AG04449 (cell line): Measurements from ENCODE around the gene CDKN1A.

Source experiments
- CTCF ChIA-PET: fragments of 350-600 bp; formaldehyde crosslinking; extraction: SDS; loops from one replicate; lab custom pipeline; 2021; ENCODE audit warnings: antibody characterized with exemption; lab: Yijun Ruan, JAX
- POLR2A ChIA-PET: fragments of 400-600, 350-600 bp; formaldehyde crosslinking; extraction: SDS; loops from one replicate; lab custom pipeline; 2020; ENCODE audit warnings: antibody characterized with exemption, inconsistent platforms; lab: Yijun Ruan, JAX
- DNase-seq: peaks from one replicate; pipeline ENCODE4 v3.0.0-alpha.2; 2010; ENCODE audit warnings: low read depth, low spot score
- H3K4me3 ChIP-seq: 2 replicates; pipeline ENCODE4 v1.5.1; 2011; ENCODE audit warnings: low read depth, mild to moderate bottlenecking, control low read depth, low read length
- CTCF ChIP-seq: IDR thresholded peaks from one replicate; pipeline ENCODE4 v1.5.1; 2011; ENCODE audit warnings: mild to moderate bottlenecking, moderate library complexity, low read length, control low read depth, inconsistent platforms; ENCODE audit not compliant: insufficient read depth; ENCODE audit errors: missing control alignments

The CDKN1A gene

GRCh38 chr6:36692861-36693702, 14.6 kb downstream of the CDKN1A start:
- no peak overlapping the region for H3K4me3 ChIP-seq
- ChIA-PET CTCF (interaction anchor here (0.8 to 1.8 kb wide), 3 partner anchors 14 to 78 kb away, joined by 3 to 8 read pairs (median 4); no protein-coding TSS in a partner anchor), POLR2A (no interaction called here)
- no peak for DNase-seq
- TF ChIP-seq CTCF: no peak

GRCh38 chr6:36694616-36695015, 16.1 kb downstream of the CDKN1A start:
- CTCF ChIA-PET: interaction anchor here (1.1 kb wide), 1 partner anchor 33 kb away, joined by 3 read pairs; no protein-coding TSS in a partner anchor

GRCh38 chr6:36695414-36695813, 16.9 kb downstream of the CDKN1A start:
- POLR2A ChIA-PET: no interaction called here
- H3K4me3 ChIP-seq: no peak overlapping the region
- no peak for DNase-seq
- CTCF ChIA-PET: interaction anchor here (1.1 to 1.2 kb wide), 3 partner anchors 13 to 64 kb away, joined by 3 to 4 read pairs (median 4); no protein-coding TSS in a partner anchor
- TF ChIP-seq CTCF: no peak

More at GRCh38 chr6:36694616-36695015, 16.1 kb downstream of the CDKN1A start:
- POLR2A ChIA-PET: no interaction called here
- DNase-seq: no peak
- no peak overlapping the region for H3K4me3 ChIP-seq
- no peak for TF ChIP-seq CTCF

- ChIA-PET POLR2A (interaction anchor here (0.6 kb wide), 1 partner anchor 89 kb away, joined by 3 read pairs; no protein-coding TSS in a partner anchor), CTCF (interaction anchor here (0.5 to 1.8 kb wide), 9 partner anchors 11 to 200 kb away, joined by 3 to 7 read pairs (median 4); no protein-coding TSS in a partner anchor)
- DNase-seq: no peak
- H3K4me3 ChIP-seq: no peak within 1 kb of the TSS
- TF ChIP-seq CTCF: no peak
Measured at GRCh38 chr6:36697481-36697903, 19.0 kb downstream of the CDKN1A start, which contains the start of gene RAB44. TSS of gene RAB44 (plus strand) at chr6:36697826. CDS start at chr6:36704236, 6,410 bp downstream.

GRCh38 chr6:36698196-36698595, 19.7 kb downstream of the CDKN1A start:
- DNase-seq: no peak
- H3K4me3 ChIP-seq: no peak overlapping the region
- ChIA-PET POLR2A (interaction anchor here (0.6 kb wide), 1 partner anchor 90 kb away, joined by 3 read pairs; no protein-coding TSS in a partner anchor), CTCF (interaction anchor here (1.3 to 1.8 kb wide), 6 partner anchors 11 to 75 kb away, joined by 3 to 7 read pairs (median 4); no protein-coding TSS in a partner anchor)
- TF ChIP-seq CTCF: no peak

GRCh38 chr6:36698871-36699271, 20.4 kb downstream of the CDKN1A start:
- POLR2A ChIA-PET: no interaction called here
- no peak overlapping the region for H3K4me3 ChIP-seq
- no peak for TF ChIP-seq CTCF
- CTCF ChIA-PET: interaction anchor here (1.4 kb wide), 1 partner anchor 26 kb away, joined by 5 read pairs; no protein-coding TSS in a partner anchor
- DNase-seq: no peak
